K562 (cell line): ENCODE measurements around the gene QSOX2. TPM values are rescaled to one million over a fixed set of nuclear protein-coding genes. Genes with fewer than 3 reads are reported as not detected.

Experiments
- CREM ChIP-seq: IDR thresholded peaks from 2 replicates; pipeline ENCODE4 v1.6.1; 2014; ENCODE audit warnings: antibody characterized with exemption, low read depth
- HNRNPL ChIP-seq: fragments of 200-400 bp; formaldehyde crosslinking; IDR thresholded peaks from 2 replicates; pipeline ENCODE4 v1.6.1; 2017; ENCODE audit warnings: low read depth, mild to moderate bottlenecking, low read length
- NR2C2 ChIP-seq, 2 experiments: fragments of 200-800 bp in 1 of 2; sonication (Bioruptor generic) in 1 of 2; sonication (generic) in 1 of 2; formaldehyde crosslinking in 1 of 2; IDR thresholded peaks; 2 replicates each; pipeline versions ENCODE4 v1.6.1 to v1.8.0; 2016 to 2022; ENCODE audit warnings: mild to moderate bottlenecking in 1 of 2, missing compliant biosample characterization in 1 of 2, missing genetic modification characterization in 1 of 2, missing genetic modification reagents in 1 of 2
- RAD21 ChIP-seq, 2 experiments: fragments of 250-450 bp in 1 of 2; fragments of 450-650 bp in 1 of 2; sonication (Bioruptor Pico) in 1 of 2; formaldehyde crosslinking in 1 of 2; IDR thresholded peaks in 1 of 2; conservative IDR thresholded peaks in 1 of 2; 2 replicates each; pipeline versions ENCODE4 v1.4.0 to v1.8.0; 2020 to 2022; ENCODE audit warnings: mild to moderate bottlenecking in 2 of 2, moderate library complexity in 1 of 2
- SMC3 ChIP-seq: conservative IDR thresholded peaks from 2 replicates; pipeline ENCODE4 v1.6.1; 2011; ENCODE audit warnings: low read depth, low read length, improper control_type of control experiment; ENCODE audit not compliant: insufficient read depth
- SP1 ChIP-seq: sonication (generic); formaldehyde crosslinking; IDR thresholded peaks from 2 replicates; pipeline ENCODE4 v1.8.1; 2022; ENCODE audit warnings: mild to moderate bottlenecking, missing genetic modification reagents
- VEZF1 ChIP-seq: fragments of 200-800 bp; sonication (Bioruptor generic); IDR thresholded peaks from 2 replicates; pipeline ENCODE4 v1.6.1; 2017; ENCODE audit warnings: missing genetic modification characterization, missing compliant biosample characterization
- XRCC5 ChIP-seq: fragments of 200-400 bp; formaldehyde crosslinking; IDR thresholded peaks from 2 replicates; pipeline ENCODE4 v1.6.1; 2017; ENCODE audit warnings: low read depth, mild to moderate bottlenecking, low read length
- ZMIZ1 ChIP-seq, 2 experiments: fragments of 150-350 bp in 1 of 2; IDR thresholded peaks; 2 replicates each; pipeline ENCODE4 v1.6.1; 2012 to 2016; ENCODE audit warnings: low read depth in 2 of 2, low read length in 2 of 2, mild to moderate bottlenecking in 1 of 2, moderate library complexity in 1 of 2
- polyA plus RNA-seq, 8 experiments: library from polyadenylated mRNA; depleted of rRNA in 4 of 8; stranded (reverse) in 5 of 8; unstranded in 3 of 8; fragments of >200 nt; fragmentation: Nextera tagmentation in 2 of 8; fragmentation: Illumina TruSeq in 1 of 8; extraction: Ambion mirVana in 2 of 8; extraction: Trizol in 1 of 8; gene quantifications; 2 replicates each; pipeline versions ENCODE4 v1.2.1 to v1.2.3, GENCODE V29; 2011 to 2014; ENCODE audit warnings: inconsistent platforms in 1 of 8, missing spikeins in 1 of 8
- total RNA-seq, 7 experiments: library from RNA; depleted of rRNA in 6 of 7; stranded (reverse); fragments of >200 nt in 6 of 7; fragmentation: Illumina TruSeq in 2 of 7; extraction: Trizol in 2 of 7; gene quantifications; 2 replicates each; pipeline versions ENCODE4 v1.2.1 to v1.2.3, GENCODE V29; 2011 to 2021; ENCODE audit warnings: low replicate concordance in 1 of 7
- TF ChIP-seq, protein P1 (sequence below), 2 experiments: fragments of 450-650 bp; formaldehyde crosslinking in 1 of 2; IDR thresholded peaks; 2 replicates each; pipeline versions ENCODE4 v1.4.0 to v1.6.1; 2014 to 2020; ENCODE audit warnings: mild to moderate bottlenecking in 2 of 2, borderline replicate concordance in 1 of 2, low read depth in 1 of 2

The QSOX2 gene
- total and polyA plus RNA-seq, 9 of the 15 experiments (the other 6 are each of a cell fraction or from before 2014, with no cell fraction given): 0.51 to 23.7 (median 12.7) TPM

DNA sequence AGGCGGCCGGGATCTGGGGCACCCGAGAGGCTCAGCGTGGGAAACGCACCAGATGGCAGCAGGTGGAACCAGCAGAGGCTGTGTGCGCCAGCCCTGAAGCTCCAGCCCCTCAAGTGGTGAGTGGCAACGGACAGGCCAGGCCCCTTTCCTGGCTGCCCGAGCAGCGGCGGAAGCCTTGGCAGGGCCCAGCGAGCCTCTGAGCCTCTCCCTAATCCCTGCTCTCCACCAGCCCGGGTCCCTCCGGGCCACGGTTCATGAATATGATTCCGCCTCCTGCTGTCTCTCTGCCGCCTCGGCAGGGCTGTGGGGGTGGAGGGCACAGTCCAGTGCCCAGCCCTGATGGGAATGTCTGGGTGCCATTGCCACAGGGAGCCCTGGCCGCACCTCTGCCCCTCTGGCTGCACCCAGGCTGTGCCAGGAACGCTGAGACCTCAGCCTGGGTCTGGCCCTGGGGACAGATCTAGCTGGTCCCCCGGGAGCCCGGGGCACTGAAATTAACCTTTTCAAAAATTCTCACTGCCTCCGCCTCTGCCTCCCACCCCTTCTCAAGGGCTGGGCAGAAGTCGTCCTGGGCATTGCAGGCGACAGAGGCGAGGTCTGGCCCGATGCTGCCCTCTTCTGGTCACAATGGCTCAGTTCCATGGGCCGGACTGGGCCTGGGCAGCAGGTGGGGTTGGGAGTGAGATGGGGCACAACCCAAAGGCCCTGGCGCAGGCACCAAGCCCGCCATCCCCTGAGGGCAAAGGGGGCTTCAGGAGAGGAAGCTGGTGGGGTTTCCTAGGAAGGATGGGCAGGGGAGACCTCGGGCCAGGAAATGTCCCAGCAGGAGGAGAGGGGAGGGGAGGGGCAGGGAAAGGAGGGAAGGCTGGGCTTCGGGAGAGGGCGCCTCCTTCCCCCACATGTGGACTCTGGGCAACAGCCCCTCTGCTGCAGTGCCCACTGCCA lies 38.0 kb upstream of the QSOX2 start (continued):
- TF ChIP-seq, protein P1, sequence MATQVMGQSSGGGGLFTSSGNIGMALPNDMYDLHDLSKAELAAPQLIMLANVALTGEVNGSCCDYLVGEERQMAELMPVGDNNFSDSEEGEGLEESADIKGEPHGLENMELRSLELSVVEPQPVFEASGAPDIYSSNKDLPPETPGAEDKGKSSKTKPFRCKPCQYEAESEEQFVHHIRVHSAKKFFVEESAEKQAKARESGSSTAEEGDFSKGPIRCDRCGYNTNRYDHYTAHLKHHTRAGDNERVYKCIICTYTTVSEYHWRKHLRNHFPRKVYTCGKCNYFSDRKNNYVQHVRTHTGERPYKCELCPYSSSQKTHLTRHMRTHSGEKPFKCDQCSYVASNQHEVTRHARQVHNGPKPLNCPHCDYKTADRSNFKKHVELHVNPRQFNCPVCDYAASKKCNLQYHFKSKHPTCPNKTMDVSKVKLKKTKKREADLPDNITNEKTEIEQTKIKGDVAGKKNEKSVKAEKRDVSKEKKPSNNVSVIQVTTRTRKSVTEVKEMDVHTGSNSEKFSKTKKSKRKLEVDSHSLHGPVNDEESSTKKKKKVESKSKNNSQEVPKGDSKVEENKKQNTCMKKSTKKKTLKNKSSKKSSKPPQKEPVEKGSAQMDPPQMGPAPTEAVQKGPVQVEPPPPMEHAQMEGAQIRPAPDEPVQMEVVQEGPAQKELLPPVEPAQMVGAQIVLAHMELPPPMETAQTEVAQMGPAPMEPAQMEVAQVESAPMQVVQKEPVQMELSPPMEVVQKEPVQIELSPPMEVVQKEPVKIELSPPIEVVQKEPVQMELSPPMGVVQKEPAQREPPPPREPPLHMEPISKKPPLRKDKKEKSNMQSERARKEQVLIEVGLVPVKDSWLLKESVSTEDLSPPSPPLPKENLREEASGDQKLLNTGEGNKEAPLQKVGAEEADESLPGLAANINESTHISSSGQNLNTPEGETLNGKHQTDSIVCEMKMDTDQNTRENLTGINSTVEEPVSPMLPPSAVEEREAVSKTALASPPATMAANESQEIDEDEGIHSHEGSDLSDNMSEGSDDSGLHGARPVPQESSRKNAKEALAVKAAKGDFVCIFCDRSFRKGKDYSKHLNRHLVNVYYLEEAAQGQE (IDR thresholded peaks at IDR 0.05; ENCODE audit: borderline replicate concordance): peak; percentile 84
- TF ChIP-seq, protein P1 (CRISPR knock-in tag; IDR thresholded peaks at IDR 0.05; ENCODE audit: low read depth): no peak
- TF ChIP-seq RAD21 (CRISPR knock-in tag; conservative IDR thresholded peaks at IDR 0.05 in 1 of 2, IDR thresholded peaks at IDR 0.05 in 1 of 2): peak; percentile 89 to 95
- TF ChIP-seq ZMIZ1 (IDR thresholded peaks at IDR 0.05; ENCODE audit: low read depth in 2 of 2, low read length in 2 of 2): no peak
- TF ChIP-seq HNRNPL: no peak; the same call in 1 of the 2 replicates
- TF ChIP-seq SMC3: peak; percentile 84
- 0 out of 2 replicates have a peak, but pooled peaks have one; percentile 20 for TF ChIP-seq SP1 (CRISPR knock-in tag)
- TF ChIP-seq CREM: peak; percentile 30; the same call in 1 of the 2 replicates
- TF ChIP-seq VEZF1 (CRISPR knock-in tag): peak; percentile 43; the same call in 1 of the 2 replicates
- TF ChIP-seq XRCC5: peak; percentile 75
- 0 out of 2 replicates have a peak, but pooled peaks have one; percentile 41 for TF ChIP-seq NR2C2 (CRISPR knock-in tag; IDR thresholded peaks at IDR 0.05)
- TF ChIP-seq NR2C2 (tag; IDR thresholded peaks at IDR 0.05): no peak
